Colon (tissue), 2 donors: ENCODE measurements around the gene MLXIPL.
"Not testable (repeated sequence)": the region's sequence is repeated elsewhere in the genome, so short reads cannot be mapped to it uniquely, and the experiment has no call there.

Experiments
- FAIRE-seq: peaks from 2 replicates; lab custom pipeline; 2012; peaks lifted over from hg19 to GRCh38; lab: Jason Lieb, UNC
- donor health status: control.
- donor health status: control.

MLXIPL gene

GRCh38 chr7:73646785-73647724 is 22.7 kb upstream of the MLXIPL start:
- no peak for FAIRE-seq

- no peak for FAIRE-seq
These were observed 21.4 kb upstream of the MLXIPL start for GRCh38 chr7:73645643-73646174.

GRCh38 chr7:73644688-73645286 is 20.5 kb upstream of the MLXIPL start:
- FAIRE-seq: no peak

- FAIRE-seq: no peak
These were observed 18.5 kb upstream of the MLXIPL start for GRCh38 chr7:73642834-73643233.

- FAIRE-seq: no peak
These were observed 14.6 kb upstream of the MLXIPL start for GRCh38 chr7:73638911-73639310.

GRCh38 chr7:73635428-73636200 is 11.3 kb upstream of the MLXIPL start:
- no peak for FAIRE-seq

GRCh38 chr7:73633844-73634243 is 9.5 kb upstream of the MLXIPL start:
- FAIRE-seq: no peak

- FAIRE-seq: no peak
These were observed 9.0 kb upstream of the MLXIPL start for GRCh38 chr7:73633323-73633722.

- no peak for FAIRE-seq
These were observed 7.2 kb upstream of the MLXIPL start for GRCh38 chr7:73631558-73631957.

- no peak for FAIRE-seq
These were observed 4.2 kb upstream of the MLXIPL start for GRCh38 chr7:73628504-73628903.

GRCh38 chr7:73626814-73627213 is 2.5 kb upstream of the MLXIPL start:
- no peak for FAIRE-seq

- FAIRE-seq: no peak
These were observed 954 bp upstream of the MLXIPL start for GRCh38 chr7:73625276-73625675.

- no peak for FAIRE-seq
These were observed 313 bp upstream of the MLXIPL start for GRCh38 chr7:73624669-73625001.

GRCh38 chr7:73622909-73623797 is 1.2 kb downstream of the MLXIPL start:
- FAIRE-seq: no peak

GRCh38 chr7:73622527-73622908 is 1.8 kb downstream of the MLXIPL start:
- no peak for FAIRE-seq

- no peak for FAIRE-seq
These were observed 2.9 kb downstream of the MLXIPL start for GRCh38 chr7:73621168-73622063.

- not testable (repeated sequence) for FAIRE-seq
These were observed 4.9 kb downstream of the MLXIPL start for GRCh38 chr7:73619394-73619793.

GRCh38 chr7:73618538-73618937 is 5.8 kb downstream of the MLXIPL start:
- no peak for FAIRE-seq

GRCh38 chr7:73617520-73617919 is 6.8 kb downstream of the MLXIPL start:
- not testable (repeated sequence) for FAIRE-seq

- no peak for FAIRE-seq
These were observed 8.4 kb downstream of the MLXIPL start for GRCh38 chr7:73615886-73616285.

GRCh38 chr7:73614937-73615336 is 9.4 kb downstream of the MLXIPL start:
- FAIRE-seq: not testable (repeated sequence)
